Measurements from ENCODE around the gene CCDC122. TPM values are rescaled to one million over a fixed set of nuclear protein-coding genes. Genes with fewer than 3 reads are reported as not detected.

Gene CCDC122
- total RNA-seq, 3 donors from 2014 or later = 5.9 to 50.9 (median 13.9) TPM

- no peak for DNase-seq (ENCODE audit: low spot score in 2 of 2)
- H3K4me1 ChIP-seq = no peaks in the 10 kb centered on the region
Measured at GRCh38 chr13:43865892-43866291, 13.6 kb downstream of the CCDC122 start.

GRCh38 chr13:43864921-43865320 lies 14.6 kb downstream of the CCDC122 start:
- H3K9me3 ChIP-seq = no peaks in the 10 kb centered on the region
- no peak overlapping the region for H3K4me3 ChIP-seq
- intact Hi-C loops (cut with DNase I; ENCODE audit: low total_unique reads) = no loop called here
- no peaks in the 10 kb centered on the region for H3K36me3 ChIP-seq
- H3K4me1 ChIP-seq = no peaks in the 10 kb centered on the region
- H3K27ac ChIP-seq = no peak overlapping the region
- no peak for DNase-seq (ENCODE audit: low spot score in 2 of 2)
- no peaks in the 10 kb centered on the region for H3K27me3 ChIP-seq
- TF ChIP-seq POLR2A (IDR thresholded peaks at IDR 0.05) (no peak), CTCF (IDR thresholded peaks at IDR 0.05) (no peak), POLR2AphosphoS5 (IDR thresholded peaks at IDR 0.05) (no peak)

More at GRCh38 chr13:43865892-43866291, 13.6 kb downstream of the CCDC122 start:
- no peaks in the 10 kb centered on the region for H3K27me3 ChIP-seq
- no peak overlapping the region for H3K4me3 ChIP-seq
- TF ChIP-seq POLR2AphosphoS5 (IDR thresholded peaks at IDR 0.05) (no peak), CTCF (IDR thresholded peaks at IDR 0.05) (no peak), POLR2A (IDR thresholded peaks at IDR 0.05) (no peak)
- no peaks in the 10 kb centered on the region for H3K9me3 ChIP-seq
- no peaks in the 10 kb centered on the region for H3K36me3 ChIP-seq
- H3K27ac ChIP-seq = no peak overlapping the region
- intact Hi-C loops (cut with DNase I; ENCODE audit: low total_unique reads) = no loop called here

GRCh38 chr13:43861863-43862262 lies 17.7 kb downstream of the CCDC122 start:
- intact Hi-C loops (cut with DNase I; ENCODE audit: low total_unique reads) = no loop called here
- H3K4me3 ChIP-seq = no peak overlapping the region
- no peak for DNase-seq (ENCODE audit: low spot score in 2 of 2)

GRCh38 chr13:43852923-43853404 lies 26.6 kb downstream of the CCDC122 start:
- no peaks in the 10 kb centered on the region for H3K36me3 ChIP-seq
- H3K4me3 ChIP-seq = no peak overlapping the region
- intact Hi-C loops (cut with DNase I; ENCODE audit: low total_unique reads) = no loop called here
- H3K27ac ChIP-seq = no peak overlapping the region
- no peaks in the 10 kb centered on the region for H3K27me3 ChIP-seq
- H3K9me3 ChIP-seq = peaks cover 18 to 57% of the 10 kb centered on the region in 2 donors
- no peaks in the 10 kb centered on the region for H3K4me1 ChIP-seq
- no peak for DNase-seq (ENCODE audit: low spot score in 2 of 2)
- TF ChIP-seq CTCF (IDR thresholded peaks at IDR 0.05) (no peak), POLR2A (IDR thresholded peaks at IDR 0.05) (no peak), POLR2AphosphoS5 (IDR thresholded peaks at IDR 0.05) (no peak)

More at GRCh38 chr13:43861863-43862262, 17.7 kb downstream of the CCDC122 start:
- no peaks in the 10 kb centered on the region for H3K9me3 ChIP-seq
- no peak overlapping the region for H3K27ac ChIP-seq
- no peaks in the 10 kb centered on the region for H3K4me1 ChIP-seq
- no peaks in the 10 kb centered on the region for H3K36me3 ChIP-seq
- H3K27me3 ChIP-seq = no peaks in the 10 kb centered on the region
- TF ChIP-seq CTCF (IDR thresholded peaks at IDR 0.05) = no peak

GRCh38 chr13:43850873-43851272 lies 28.7 kb downstream of the CCDC122 start:
- Histone ChIP-seq H3K36me3 (no peaks in the 10 kb centered on the region), H3K27ac (no peak overlapping the region), H3K4me1 (no peaks in the 10 kb centered on the region), H3K4me3 (no peak overlapping the region), H3K9me3 (peaks cover 18 to 56% of the 10 kb centered on the region in 2 donors), H3K27me3 (no peaks in the 10 kb centered on the region)
- intact Hi-C loops (cut with DNase I; ENCODE audit: low total_unique reads) = no loop called here
- TF ChIP-seq POLR2A (IDR thresholded peaks at IDR 0.05) (no peak), POLR2AphosphoS5 (IDR thresholded peaks at IDR 0.05) (no peak), CTCF (IDR thresholded peaks at IDR 0.05) (no peak)
- DNase-seq (ENCODE audit: low spot score in 2 of 2) = no peak
